Renal pelvis (tissue), 4 donors: ENCODE measurements around the gene EPHB6. TPM values are rescaled to one million over a fixed set of nuclear protein-coding genes. Genes with fewer than 3 reads are reported as not detected.

Experiments used
- DNase-seq: peaks from one replicate; pipeline ENCODE4 v3.0.0-alpha.2; 2013
- polyA plus RNA-seq, 3 donors: library from polyadenylated mRNA; unstranded; fragments of 120-200 nt; gene quantifications; one replicate each; pipeline ENCODE4 v1.2.1, GENCODE V29; 2013; ENCODE audit not compliant: insufficient read length in 3 of 3

The EPHB6 gene
- polyA plus RNA-seq, 3 donors: 21.3 to 27.8 (median 24.5) TPM

DNA sequence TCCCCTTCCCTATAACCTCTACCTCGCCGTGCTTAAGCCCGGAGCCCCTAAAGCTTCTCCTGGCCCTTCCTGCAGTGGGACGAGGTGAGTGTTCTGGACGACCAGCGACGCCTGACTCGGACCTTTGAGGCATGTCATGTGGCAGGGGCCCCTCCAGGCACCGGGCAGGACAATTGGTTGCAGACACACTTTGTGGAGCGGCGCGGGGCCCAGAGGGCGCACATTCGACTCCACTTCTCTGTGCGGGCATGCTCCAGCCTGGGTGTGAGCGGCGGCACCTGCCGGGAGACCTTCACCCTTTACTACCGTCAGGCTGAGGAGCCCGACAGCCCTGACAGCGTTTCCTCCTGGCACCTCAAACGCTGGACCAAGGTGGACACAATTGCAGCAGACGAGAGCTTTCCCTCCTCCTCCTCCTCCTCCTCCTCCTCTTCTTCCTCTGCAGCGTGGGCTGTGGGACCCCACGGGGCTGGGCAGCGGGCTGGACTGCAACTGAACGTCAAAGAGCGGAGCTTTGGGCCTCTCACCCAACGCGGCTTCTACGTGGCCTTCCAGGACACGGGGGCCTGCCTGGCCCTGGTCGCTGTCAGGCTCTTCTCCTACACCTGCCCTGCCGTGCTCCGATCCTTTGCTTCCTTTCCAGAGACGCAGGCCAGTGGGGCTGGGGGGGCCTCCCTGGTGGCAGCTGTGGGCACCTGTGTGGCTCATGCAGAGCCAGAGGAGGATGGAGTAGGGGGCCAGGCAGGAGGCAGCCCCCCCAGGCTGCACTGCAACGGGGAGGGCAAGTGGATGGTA lies 9.2 kb downstream of the EPHB6 start:
- DNase-seq: no peak

DNA sequence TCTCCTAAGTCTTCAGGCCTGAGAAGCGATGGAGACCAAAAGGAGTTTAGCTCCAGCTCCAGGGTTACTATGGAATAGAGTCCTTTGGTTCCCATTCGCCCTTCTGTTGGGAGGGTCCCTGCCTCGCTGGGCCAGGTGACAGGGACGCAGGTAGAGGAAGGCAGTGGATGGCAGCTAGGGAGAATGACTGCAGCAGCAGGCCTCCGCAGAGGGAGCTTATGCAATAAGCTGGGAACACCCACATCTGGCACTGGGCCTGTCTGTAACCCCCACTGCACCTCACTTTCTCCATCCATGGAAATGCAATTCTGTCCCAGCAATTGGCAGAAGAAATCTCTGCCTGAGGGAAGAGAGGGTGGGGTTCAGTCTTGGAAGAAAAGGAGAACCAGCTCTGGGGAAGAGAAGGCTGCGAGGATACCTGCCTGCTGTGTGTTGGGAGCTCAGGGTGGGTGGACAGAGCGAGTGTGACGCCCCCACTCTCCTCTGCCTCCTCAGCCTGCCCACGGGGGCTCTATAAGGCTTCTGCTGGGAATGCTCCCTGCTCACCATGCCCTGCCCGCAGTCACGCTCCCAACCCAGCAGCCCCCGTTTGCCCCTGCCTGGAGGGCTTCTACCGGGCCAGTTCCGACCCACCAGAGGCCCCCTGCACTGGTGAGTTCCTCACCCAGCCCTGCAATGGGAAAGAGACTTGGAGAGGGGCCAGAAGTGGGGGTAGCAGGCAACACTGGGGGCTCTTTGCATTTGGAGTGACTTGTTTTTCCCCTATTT lies 10.3 kb downstream of the EPHB6 start:
- DNase-seq: no peak

DNA sequence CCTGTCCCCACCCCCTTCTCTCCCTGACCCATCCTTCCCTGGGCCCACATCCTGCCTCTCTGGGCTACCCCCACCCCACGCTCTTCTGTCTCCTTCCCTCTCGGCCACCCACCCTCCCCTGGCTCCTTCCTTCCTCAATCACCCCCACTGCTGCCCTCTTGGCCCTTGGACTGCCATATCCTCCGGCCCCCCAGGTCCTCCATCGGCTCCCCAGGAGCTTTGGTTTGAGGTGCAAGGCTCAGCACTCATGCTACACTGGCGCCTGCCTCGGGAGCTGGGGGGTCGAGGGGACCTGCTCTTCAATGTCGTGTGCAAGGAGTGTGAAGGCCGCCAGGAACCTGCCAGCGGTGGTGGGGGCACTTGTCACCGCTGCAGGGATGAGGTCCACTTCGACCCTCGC lies 10.9 kb downstream of the EPHB6 start:
- no peak for DNase-seq

DNA sequence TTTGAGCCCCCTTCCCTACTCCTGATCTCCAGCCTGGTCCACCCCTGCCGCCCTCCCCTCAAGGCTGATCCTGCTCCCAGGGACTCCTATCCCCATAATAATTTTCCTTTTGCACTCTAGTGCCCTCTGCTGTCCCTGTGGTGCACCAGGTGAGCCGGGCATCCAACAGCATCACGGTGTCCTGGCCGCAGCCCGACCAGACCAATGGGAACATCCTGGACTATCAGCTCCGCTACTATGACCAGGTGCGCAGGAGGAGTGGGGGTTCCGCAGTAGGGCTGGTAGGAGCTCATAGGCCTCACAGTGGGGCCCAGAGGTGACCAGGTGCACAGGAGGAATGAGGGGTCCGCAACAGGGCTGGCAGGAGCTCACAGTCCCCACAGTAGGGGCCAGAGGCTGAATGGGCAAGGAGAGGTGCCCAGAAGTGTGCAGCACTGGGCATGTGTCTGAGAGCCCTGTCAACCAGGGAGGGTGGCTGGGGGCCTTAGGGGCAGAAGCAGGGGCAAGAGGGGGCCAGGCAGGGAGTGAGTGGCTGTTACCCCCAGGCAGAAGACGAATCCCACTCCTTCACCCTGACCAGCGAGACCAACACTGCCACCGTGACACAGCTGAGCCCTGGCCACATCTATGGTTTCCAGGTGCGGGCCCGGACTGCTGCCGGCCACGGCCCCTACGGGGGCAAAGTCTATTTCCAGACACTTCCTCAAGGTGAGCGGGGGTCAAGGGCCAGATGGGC lies 11.7 kb downstream of the EPHB6 start:
- no peak for DNase-seq

DNA sequence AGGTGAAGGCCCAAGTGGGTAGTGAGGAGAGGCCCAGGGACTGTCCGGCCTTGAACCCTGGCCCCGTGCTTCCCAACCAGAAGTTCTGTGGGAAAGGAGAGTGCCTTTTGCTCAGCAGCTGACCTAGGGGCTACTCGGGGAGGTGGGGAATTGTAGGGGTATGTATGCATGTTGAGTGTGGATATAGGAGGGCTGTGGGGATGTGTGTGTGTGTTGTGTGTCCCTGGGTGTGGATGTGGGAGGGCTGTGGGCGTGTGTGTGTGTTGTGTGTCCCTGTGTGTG lies 12.2 kb downstream of the EPHB6 start:
- DNase-seq: no peak

DNA sequence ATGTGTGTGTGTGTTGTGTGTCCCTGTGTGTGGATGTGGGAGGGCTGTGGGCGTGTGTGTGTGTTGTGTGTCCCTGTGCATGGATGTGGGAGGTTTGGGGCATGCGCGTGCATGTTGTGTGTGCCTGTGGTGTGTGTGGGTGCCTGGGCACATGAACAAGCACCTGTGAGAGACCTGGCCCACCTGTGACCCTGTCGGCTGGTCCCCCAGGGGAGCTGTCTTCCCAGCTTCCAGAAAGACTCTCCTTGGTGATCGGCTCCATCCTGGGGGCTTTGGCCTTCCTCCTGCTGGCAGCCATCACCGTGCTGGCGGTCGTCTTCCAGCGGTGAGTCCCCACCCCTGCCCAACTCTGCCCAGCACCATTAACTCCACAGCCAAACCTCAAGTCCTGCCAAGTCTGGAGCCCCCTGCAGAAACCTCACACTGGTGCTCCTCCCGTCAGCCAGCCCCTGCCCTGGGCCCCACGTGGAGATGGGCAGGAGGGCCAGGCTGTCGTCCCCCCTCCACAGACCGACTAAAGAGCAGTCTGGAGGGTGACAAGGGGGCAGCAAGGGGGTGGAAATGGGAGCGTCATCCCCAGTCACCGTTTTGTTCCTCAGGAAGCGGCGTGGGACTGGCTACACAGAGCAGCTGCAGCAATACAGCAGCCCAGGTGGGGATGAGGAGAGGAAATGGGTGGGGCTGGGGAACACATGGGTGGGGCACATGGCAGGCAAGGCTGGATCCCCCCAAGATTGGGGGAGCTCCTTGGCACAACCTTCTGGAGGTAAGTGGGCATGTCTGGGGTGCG lies 12.7 kb downstream of the EPHB6 start:
- no peak for DNase-seq

DNA sequence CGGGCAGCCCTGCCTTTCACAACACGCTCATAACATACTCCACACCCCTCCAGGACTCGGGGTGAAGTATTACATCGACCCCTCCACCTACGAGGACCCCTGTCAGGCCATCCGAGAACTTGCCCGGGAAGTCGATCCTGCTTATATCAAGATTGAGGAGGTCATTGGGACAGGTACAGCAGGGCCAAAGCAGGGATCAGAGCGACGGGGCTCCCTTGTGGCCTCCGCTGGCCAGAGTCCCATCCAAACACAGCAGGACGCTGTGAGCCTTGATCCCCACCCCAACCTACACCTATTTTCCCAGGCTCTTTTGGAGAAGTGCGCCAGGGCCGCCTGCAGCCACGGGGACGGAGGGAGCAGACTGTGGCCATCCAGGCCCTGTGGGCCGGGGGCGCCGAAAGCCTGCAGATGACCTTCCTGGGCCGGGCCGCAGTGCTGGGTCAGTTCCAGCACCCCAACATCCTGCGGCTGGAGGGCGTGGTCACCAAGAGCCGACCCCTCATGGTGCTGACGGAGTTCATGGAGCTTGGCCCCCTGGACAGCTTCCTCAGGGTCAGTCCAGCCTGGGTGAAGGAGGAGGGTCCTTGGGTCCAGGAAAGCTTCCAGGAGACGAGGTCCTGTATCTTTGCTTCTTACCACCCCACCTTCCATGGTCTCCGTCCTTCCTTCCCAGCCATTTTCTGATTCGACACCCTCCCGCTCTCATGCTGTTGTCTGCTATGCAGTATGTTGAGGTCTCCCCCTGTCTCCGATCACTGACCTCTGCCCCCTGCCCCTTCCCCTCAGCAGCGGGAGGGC lies 13.5 kb downstream of the EPHB6 start:
- no peak for DNase-seq

DNA sequence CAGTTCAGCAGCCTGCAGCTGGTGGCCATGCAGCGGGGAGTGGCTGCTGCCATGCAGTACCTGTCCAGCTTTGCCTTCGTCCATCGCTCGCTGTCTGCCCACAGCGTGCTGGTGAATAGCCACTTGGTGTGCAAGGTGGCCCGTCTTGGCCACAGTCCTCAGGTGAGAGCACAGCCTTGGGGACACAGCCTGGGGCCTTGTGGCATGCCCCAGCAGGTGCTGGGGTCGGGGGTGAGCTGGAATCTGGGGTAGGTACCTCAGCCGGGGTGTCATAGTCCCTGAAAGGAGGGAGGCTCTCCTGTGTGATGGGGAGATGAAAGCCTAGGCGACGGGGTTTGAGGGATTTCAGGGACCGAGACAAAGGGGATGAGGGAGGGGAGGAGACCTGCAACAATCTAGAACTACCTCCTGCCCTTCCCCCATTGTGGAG lies 14.1 kb downstream of the EPHB6 start:
- DNase-seq: no peak

DNA sequence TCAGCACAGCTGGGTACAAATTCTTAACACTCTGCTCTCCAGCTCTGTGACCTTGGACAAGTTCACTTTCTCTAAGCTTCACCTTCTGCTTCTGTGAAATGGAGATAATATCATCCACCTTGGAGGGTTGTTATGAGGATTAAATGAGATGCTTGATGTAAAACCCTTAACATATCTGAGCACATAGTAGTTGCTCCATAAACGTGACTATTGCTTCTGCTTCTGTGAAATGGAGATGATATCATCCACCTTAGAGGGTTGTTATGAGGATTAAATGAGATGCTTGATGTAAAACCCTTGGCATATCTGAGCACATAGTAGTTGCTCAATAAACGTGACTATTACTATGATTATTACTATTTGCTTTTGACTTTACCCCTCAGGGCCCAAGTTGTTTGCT lies 14.6 kb downstream of the EPHB6 start:
- no peak for DNase-seq

DNA sequence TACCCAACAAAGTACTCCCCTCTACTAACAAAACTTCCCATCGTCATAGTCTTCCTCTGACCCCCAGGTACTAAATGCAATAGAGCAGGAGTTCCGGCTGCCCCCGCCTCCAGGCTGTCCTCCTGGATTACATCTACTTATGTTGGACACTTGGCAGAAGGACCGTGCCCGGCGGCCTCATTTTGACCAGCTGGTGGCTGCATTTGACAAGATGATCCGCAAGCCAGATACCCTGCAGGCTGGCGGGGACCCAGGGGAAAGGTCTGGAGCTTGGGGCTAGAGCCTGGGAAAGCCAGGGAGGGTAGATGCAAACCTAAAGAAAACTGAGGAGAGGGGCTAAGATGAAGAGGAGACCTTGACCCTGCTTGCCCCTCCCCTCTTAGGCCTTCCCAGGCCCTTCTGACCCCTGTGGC lies 15.3 kb downstream of the EPHB6 start:
- DNase-seq: no peak

DNA sequence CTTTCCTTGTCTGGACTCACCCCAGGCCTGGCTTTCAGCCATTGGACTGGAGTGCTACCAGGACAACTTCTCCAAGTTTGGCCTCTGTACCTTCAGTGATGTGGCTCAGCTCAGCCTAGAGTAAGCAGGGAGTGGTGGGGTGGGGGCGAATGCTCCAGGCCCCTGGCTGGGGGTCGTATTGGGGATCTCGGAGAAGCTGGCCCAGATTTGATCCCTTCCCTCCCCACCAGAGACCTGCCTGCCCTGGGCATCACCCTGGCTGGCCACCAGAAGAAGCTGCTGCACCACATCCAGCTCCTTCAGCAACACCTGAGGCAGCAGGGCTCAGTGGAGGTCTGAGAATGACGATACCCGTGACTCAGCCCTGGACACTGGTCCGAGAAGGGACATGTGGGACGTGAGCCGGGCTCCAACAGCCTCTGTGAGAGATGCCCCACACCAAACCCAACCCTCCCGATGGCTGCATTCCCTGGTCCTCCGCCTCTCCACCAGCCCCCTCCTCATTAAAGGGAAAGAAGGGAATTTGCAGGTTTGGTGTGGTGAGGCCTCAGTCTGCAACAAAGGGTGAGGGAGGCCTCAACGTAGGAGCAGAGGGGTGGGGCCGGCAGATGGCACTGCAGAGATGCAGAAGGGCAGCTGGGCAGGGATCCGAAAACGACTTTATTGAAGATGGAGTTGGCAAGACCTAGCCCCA lies 15.8 kb downstream of the EPHB6 start:
- DNase-seq: no peak

DNA sequence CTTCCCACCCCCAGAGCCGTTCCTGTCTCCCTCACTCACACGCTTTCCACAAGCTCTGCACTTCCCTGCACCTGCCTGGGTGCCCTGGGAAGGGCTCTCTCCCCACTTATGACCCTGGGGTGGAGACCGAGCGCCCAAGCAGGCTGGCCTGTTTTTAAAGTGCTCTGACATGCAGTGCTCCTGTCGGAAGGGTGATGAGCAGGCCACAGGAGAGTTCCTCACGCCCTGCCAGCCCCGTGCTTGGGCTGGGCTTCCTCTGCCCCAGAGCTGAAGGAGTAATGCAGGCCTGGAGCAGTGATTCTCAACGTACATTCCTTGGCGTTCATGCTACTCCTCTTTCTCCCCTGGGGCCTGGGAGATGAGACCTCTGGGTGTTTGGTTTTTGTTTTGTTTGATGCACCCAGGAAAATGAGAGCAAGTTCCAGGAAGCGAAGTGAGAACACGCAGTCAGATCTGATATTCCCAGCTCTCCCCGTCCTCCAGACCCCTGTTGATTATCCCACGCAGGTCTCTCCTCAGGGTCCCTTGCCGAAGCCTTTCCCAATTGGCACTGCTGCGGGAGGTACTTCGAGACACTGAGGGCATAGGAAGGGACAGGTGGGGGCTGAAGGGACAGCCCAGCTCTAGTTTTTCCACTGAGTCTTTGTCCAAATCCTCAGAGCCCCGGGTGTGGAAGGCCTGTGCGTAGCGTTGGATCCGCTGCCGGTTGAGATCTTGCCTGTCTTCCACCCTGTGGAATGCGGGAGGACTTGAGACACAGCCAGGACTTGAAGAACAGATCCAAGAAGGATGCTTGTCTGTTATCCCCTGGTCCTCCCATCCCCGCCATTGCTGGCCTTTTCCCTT lies 16.6 kb downstream of the EPHB6 start:
- no peak for DNase-seq

DNA sequence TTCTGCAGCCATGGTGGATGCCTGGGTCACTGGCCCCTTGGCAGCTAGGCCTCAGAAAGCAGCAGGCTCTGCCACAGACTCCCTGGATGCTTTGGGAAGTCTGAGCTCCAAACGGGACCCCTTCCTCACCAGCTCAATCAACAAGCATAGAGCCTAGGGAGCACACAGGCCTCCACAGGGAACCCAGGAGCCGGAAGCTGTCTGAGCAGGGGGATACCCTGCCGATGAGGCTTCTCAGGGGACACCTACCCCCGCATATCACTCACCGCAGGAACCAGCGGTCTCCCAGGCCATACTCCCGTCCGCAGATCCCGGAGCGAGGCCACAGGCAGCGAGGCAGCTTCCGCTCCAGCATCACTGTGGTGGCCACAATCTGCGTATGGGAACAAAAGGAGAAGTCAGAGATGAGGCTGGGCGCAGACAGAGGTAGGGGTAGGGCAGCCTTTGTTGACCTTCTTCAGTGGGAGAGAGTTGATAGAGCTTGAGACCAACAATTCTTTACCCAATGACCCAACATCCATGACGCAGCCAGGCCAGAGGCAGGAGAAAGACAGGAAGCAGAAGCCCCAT lies 17.3 kb downstream of the EPHB6 start:
- no peak for DNase-seq

DNA sequence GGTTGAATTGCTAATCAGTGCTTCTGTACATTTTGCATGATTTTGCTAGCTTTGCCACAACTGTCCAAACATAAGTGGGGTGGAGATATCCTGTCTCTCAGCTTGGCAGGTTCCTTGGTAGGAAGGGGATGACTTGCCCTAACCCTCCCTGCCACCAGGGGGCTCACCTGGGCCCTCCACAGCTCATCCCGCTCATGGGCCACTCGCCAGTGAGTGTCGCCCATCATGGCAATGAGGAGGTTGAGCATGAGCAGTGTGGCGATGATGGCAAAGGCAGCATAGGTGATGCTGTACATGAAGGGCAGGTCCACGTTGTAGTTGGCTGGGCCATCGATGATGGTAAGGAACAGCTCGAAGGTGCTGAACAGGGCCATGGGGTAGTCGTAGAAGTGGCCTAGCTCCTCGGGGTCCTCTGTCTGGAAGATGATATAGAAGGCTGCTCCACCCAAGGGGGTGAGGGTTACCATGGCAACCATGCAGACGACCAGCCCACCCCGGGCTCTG lies 18.5 kb downstream of the EPHB6 start:
- DNase-seq: no peak

DNA sequence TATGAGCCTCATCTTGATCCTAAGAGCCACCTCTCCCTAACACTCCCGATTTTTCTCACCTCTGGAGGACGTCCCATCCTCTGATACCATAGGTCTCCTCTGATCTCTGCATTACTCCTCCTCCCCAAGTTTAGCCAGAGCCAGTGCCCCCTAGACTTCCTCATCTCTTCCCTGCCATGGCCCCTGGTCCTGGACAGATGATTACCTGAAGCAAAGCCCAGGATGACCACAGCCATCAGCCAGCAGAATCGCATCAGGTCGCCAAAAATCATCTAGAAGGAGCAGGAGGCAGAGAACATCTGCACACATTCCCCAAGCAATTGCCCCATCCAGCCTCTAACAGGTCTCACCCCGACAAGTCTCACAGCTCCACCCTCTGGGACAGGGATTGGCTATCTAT lies 19.0 kb downstream of the EPHB6 start:
- no peak for DNase-seq

DNA sequence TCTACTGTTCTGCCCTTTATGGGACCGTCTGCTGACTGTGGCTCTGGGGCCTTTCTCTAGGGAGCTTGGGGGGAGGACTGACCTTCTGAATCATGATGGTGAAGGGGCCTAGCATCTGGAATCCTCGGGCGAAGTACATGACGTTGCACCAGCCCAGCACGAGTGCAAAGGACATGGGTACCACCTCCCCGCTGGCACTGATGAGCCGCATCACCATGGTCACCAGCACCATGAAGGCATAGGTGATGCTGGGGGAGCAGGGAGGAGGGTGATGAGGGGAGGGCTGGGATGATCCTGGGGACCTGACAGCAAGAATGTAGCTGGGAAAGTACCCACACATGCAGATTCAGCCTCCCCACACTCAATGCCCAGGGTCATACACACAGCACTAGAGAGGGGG lies 19.5 kb downstream of the EPHB6 start:
- DNase-seq: no peak

DNA sequence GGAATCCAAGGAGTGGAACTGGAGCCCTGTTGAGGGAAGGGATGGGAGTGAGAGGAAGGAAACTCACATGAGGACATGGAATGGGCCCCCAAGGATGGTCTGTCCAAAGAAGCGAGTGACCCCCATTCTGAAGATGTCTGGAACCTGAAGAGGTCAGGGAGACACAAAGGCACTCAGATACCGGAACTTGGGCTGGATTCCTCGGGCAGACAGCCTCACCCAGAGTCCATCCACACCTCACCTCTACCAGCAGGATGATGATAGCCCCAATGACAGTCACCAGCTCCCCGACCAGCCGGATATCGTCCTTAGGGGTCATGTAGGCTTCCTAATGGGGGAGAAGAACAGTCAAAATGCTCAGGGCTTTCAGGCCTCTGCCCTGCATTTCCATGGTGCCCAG lies 20.0 kb downstream of the EPHB6 start:
- DNase-seq: no peak

DNA sequence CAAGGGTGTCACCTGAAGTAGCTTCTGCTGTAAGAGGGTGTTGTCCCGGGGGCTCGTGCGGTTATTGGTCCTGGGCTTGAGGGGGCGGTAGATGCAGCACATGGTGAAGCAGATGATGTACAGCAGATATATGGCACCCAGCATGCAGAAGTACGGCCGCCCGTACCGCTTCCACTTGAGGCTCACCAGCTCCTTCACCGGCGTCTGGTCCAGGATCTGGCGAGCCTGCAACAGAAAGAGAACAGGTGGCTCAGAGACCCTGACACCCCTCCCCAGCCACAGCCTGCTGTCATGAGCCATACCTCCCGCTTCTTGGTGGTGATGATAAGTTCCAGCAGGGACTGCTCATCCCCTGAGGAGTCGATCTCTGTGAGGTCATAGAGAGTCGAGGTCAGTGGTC lies 20.6 kb downstream of the EPHB6 start:
- DNase-seq: no peak
